Body of pancreas (tissue), 4 donors: ENCODE measurements around the gene IPO7. TPM values are rescaled to one million over a fixed set of nuclear protein-coding genes. Genes with fewer than 3 reads are reported as not detected.
A peak's percentile ranks its signal among the peaks of the same experiment; 100 is the strongest.

ENCODE experiments used
- ATAC-seq: fragments of 150-250 bp; one replicate; pipeline ENCODE4 v1.9.1; 2016
- DNase-seq, 4 donors: peaks; one replicate each; pipeline ENCODE4 v3.0.0-alpha.2; 2019
- H3K27ac ChIP-seq, 4 donors: fragments of 200-600 bp; sonication (generic); 1 replicate in 3 of 4; 2 replicates in 1 of 4; pipeline versions ENCODE4 v1.5.1 to v1.6.1; 2016 to 2019; ENCODE audit warnings: mild to moderate bottlenecking in 1 of 4, mixed read lengths in 1 of 4, moderate library complexity in 1 of 4
- H3K27me3 ChIP-seq, 2 donors: fragments of 200-600 bp; sonication (generic); one replicate each; pipeline ENCODE4 v1.6.0; 2016; ENCODE audit warnings: mild to moderate bottlenecking in 1 of 2
- H3K36me3 ChIP-seq, 2 donors: fragments of 200-600 bp; sonication (generic); replicated peaks in 1 of 2; 2 replicates each; pipeline ENCODE4 v1.5.1; 2016; ENCODE audit warnings: low read depth in 2 of 2; ENCODE audit not compliant: insufficient read depth in 1 of 2
- H3K4me1 ChIP-seq: fragments of 200-600 bp; sonication (generic); one replicate; pipeline ENCODE4 v1.6.0; 2016
- H3K4me3 ChIP-seq, 2 donors: fragments of 200-600 bp; sonication (generic); 1 replicate in 1 of 2; 2 replicates in 1 of 2; pipeline ENCODE4 v1.5.1; 2016 to 2019
- H3K9me3 ChIP-seq, 3 donors: fragments of 200-600 bp; sonication (generic); 1 replicate in 2 of 3; 2 replicates in 1 of 3; pipeline ENCODE4 v1.5.1; 2016
- POLR2A ChIP-seq, 3 donors: fragments of 450-650 bp; IDR thresholded peaks; one replicate each; pipeline ENCODE4 v1.6.1; 2016; ENCODE audit warnings: antibody characterized with exemption in 3 of 3, mild to moderate bottlenecking in 2 of 3
- WGBS, 2 donors: methylation state at CpG; one replicate each; pipeline ENCODE4 v1.1.5; 2017; 5-methylcytosine and 5-hydroxymethylcytosine counted together
- intact Hi-C: fragments of 100-400 bp; cut with DNase I; formaldehyde crosslinking; loops from one replicate; pipeline ENCODE4 v1.15.1; 2023
- total RNA-seq, 2 donors: library from RNA; depleted of rRNA; stranded (reverse); fragments of >200 nt; gene quantifications; one replicate each; pipeline ENCODE4 v1.1.0, GENCODE V29; 2016
- TF ChIP-seq, protein P1 (sequence below), 7 experiments: fragments of 450-650 bp in 4 of 7; fragments of 200-600 bp in 3 of 7; sonication (generic) in 3 of 7; IDR thresholded peaks; one replicate each; pipeline ENCODE4 v1.5.1; 2016 to 2019; ENCODE audit warnings: antibody characterized with exemption in 7 of 7

The IPO7 gene
- total RNA-seq, 2 donors from 2014 or later: 54.0 to 167 TPM

DNA sequence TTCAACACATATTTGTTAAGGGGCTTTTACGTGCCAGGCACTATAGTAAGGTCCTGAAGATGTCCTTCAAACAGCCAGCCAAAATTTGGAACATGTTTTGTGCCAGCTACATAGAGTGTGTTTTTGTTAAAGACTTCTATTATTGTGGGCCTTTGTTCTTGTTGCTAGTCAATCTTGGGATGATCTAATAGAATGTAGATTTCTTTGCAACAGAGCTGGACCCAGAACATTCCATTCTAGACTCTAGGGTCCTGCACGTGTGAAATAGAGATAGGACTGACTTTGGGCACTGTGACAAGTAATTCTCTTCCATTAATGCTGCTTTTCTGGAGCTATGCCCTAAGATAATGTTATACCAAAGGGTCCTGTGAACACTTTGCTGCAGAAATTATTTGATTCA is 16.9 kb upstream of the IPO7 start:
- no peak overlapping the region for H3K27ac ChIP-seq
- intact Hi-C loops: no loop called here
- no peaks in the 10 kb centered on the region for H3K9me3 ChIP-seq
- no peak overlapping the region for H3K4me3 ChIP-seq
- peaks cover 18% of the 10 kb centered on the region for H3K4me1 ChIP-seq
- H3K27me3 ChIP-seq: no peaks in the 10 kb centered on the region
- TF ChIP-seq, protein P1, sequence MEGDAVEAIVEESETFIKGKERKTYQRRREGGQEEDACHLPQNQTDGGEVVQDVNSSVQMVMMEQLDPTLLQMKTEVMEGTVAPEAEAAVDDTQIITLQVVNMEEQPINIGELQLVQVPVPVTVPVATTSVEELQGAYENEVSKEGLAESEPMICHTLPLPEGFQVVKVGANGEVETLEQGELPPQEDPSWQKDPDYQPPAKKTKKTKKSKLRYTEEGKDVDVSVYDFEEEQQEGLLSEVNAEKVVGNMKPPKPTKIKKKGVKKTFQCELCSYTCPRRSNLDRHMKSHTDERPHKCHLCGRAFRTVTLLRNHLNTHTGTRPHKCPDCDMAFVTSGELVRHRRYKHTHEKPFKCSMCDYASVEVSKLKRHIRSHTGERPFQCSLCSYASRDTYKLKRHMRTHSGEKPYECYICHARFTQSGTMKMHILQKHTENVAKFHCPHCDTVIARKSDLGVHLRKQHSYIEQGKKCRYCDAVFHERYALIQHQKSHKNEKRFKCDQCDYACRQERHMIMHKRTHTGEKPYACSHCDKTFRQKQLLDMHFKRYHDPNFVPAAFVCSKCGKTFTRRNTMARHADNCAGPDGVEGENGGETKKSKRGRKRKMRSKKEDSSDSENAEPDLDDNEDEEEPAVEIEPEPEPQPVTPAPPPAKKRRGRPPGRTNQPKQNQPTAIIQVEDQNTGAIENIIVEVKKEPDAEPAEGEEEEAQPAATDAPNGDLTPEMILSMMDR (IDR thresholded peaks at IDR 0.05): no peak
- TF ChIP-seq POLR2A (IDR thresholded peaks at IDR 0.05): no peak
- ATAC-seq (no peak), DNase-seq (no peak)
- H3K36me3 ChIP-seq: no peaks in the 10 kb centered on the region
- 41 to 42% methylated on average over 2 of the region's 2 CpGs for WGBS, 2 donors

DNA sequence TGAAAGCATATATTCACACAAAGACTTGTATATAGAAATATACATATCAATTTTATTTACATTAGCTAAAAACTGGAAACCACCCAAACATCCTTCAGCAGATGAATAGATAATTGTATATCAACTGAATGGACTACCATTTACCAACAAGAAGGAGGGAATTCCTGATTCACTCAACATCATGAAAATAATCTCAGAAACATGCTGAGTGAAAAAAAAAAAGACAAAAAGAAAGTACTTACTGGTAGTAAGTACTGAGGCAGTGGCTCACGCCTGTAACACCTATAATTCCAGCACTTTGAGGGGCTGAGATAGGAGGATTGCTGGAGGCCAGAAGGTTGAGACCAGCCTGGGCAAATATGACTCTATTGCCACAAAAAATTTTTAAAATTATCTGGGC is 7.4 kb upstream of the IPO7 start:
- WGBS, 2 donors: 81 to 91% methylated on average over 1 of the region's 1 CpG

DNA sequence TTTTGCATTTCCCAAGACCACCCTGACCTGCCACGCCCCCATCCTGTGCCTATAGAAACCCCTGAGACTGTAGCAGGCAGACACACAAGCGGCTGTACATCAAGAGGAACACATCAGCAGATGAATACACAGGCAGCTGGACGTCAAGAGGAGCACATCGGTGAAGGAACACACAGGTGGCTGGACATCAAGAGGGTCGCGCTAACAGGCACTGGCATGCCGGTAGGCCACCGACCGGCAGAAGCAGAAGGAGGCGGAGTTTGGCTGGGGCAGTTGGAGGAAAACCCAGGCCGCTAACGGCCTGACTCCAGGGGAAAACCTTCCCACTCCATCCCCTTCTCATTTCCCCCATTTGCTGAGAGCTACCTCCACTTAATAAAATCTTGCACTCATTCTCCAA is 5.4 kb upstream of the IPO7 start:
- Histone ChIP-seq H3K36me3 (no peaks in the 10 kb centered on the region), H3K4me1 (no peaks in the 10 kb centered on the region), H3K9me3 (no peaks in the 10 kb centered on the region), H3K27me3 (no peaks in the 10 kb centered on the region), H3K4me3 (no peak overlapping the region), H3K27ac (no peak overlapping the region)
- no peak for TF ChIP-seq POLR2A (IDR thresholded peaks at IDR 0.05)
- TF ChIP-seq, protein P1 (IDR thresholded peaks at IDR 0.05): no peak
- no peak for DNase-seq
- intact Hi-C loops: no loop called here
- 82 to 89% methylated on average over 12 of the region's 12 CpGs for WGBS, 2 donors
- no peak for ATAC-seq

More for the DNA sequence above, 7.4 kb upstream of the IPO7 start:
- Histone ChIP-seq H3K4me3 (no peak overlapping the region), H3K9me3 (no peaks in the 10 kb centered on the region), H3K36me3 (no peaks in the 10 kb centered on the region), H3K4me1 (no peaks in the 10 kb centered on the region), H3K27ac (no peak overlapping the region), H3K27me3 (no peaks in the 10 kb centered on the region)
- TF ChIP-seq, protein P1 (IDR thresholded peaks at IDR 0.05): no peak
- TF ChIP-seq POLR2A (IDR thresholded peaks at IDR 0.05): no peak
- ATAC-seq: no peak
- intact Hi-C loops: no loop called here
- DNase-seq: no peak

DNA sequence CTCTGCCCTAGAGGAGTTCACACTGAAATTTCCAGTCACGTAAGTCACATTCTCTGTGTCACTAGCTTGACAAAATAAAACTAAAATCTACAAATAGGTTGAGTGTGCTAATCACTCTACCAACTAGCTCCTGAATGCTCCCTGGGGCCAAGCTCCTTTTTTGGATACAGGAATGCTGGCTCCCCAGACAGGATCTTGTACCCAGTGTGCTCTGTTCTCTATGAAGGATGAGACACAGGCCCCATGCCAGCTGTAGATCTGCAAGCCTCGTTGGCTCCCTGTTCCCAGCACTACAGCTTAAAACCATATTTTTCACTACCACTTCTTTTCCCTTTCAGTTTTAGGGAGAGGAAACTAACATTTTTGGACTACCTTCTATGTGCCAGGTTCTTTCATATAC is 3.7 kb upstream of the IPO7 start:
- DNase-seq (no peak), ATAC-seq (no peak)
- Histone ChIP-seq H3K4me1 (peaks cover 4% of the 10 kb centered on the region), H3K4me3 (no peak overlapping the region), H3K36me3 (no peaks in the 10 kb centered on the region), H3K27me3 (no peaks in the 10 kb centered on the region), H3K9me3 (no peaks in the 10 kb centered on the region), H3K27ac (no peak overlapping the region)
- 58 to 71% methylated on average over 2 of the region's 2 CpGs for WGBS, 2 donors
- intact Hi-C loops: loop anchor here (10.0 kb wide), 1 partner anchor 66 kb away; the partner anchor contains the start of gene TMEM41B
- TF ChIP-seq POLR2A (IDR thresholded peaks at IDR 0.05): no peak
- TF ChIP-seq, protein P1 (IDR thresholded peaks at IDR 0.05): no peak

DNA sequence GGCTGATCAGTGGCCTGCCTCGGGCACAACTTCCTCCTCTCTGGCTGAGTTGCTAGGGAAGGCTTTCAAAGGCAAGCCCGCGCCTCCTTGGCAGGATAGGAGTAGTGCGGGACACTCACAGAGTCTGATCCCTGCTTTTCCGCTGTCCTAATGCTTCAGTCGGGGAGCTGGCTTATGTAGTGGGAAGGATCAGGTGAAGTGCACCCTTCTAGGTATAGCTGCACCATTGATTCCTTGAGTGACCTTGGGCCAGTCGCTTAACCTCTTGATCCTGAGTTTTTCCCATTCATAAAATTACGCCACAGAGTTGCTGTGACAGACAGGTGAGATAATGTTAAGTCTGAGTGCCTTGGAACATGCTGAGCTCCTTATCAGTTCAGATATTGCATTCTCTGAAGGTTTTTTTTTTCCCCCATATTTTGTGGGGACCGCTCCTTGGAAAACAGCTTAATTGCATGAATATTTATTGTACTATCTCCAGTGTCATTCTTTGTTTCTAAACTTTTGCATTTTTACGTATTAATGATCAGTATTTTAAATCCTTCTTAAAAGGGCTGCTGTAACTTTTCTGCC is 961 bp downstream of the IPO7 start:
- intact Hi-C loops: loop anchor here (10.0 kb wide), 1 partner anchor 71 kb away; the partner anchor contains the start of gene TMEM41B
- ATAC-seq (peak; percentile 74), DNase-seq (peak in 1 of 4 donors; percentile 71)
- peak overlapping the region; percentile 43 to 63 for H3K4me3 ChIP-seq
- H3K27ac ChIP-seq: peak overlapping the region; percentile 87 to 96 (median 94)
- H3K4me1 ChIP-seq: peaks cover 21% of the 10 kb centered on the region
- no peaks in the 10 kb centered on the region for H3K9me3 ChIP-seq
- no peaks in the 10 kb centered on the region for H3K36me3 ChIP-seq
- H3K27me3 ChIP-seq: no peaks in the 10 kb centered on the region
- TF ChIP-seq POLR2A (IDR thresholded peaks at IDR 0.05): peak in 2 of 3 donors; percentile 18 to 32
- TF ChIP-seq, protein P1 (IDR thresholded peaks at IDR 0.05): no peak
- WGBS, 2 donors: 2 to 3% methylated on average over 9 to 10 of the region's 10 CpGs
